ENCODE data around the gene SLC4A9.

Gene SLC4A9

DNA sequence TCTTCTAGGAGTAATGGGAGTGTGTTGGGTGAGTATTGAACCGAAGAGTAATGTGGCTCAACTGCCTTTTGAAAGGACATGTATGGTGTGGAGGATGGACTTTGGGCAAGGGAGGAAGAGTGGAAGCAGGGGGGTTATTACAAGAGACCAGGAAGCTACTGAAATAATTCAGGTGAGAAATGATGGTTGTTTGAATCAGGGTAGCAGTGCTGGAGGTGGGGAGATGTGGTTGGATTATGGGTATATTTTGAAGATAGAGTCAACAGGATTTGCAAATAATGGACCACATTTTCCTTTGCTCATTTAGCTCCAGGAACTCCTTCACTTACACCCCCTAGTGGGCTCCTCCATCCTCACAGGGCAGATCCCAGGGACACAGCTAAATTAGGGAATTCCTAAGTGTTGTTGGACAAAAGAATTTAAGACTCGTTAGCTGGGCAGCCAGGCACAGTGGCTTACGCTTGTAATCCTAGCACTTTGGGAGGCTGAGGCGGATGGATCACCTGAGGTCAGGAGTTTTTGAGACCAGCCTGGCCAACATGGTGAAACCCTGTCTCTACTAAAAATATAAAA lies 1.2 kb upstream of the SLC4A9 start:
- H3K9me3 ChIP-seq (ENCODE audit: control insufficient read depth in 5 of 5, low read length in 5 of 5), result no peaks in the 10 kb centered on the region
- H3K9ac ChIP-seq (ENCODE audit: low read length in 5 of 5), result no peak overlapping the region
- H3K27me3 ChIP-seq (ENCODE audit: control insufficient read depth in 5 of 5, insufficient read depth in 4 of 5, low read length in 5 of 5), result peaks cover 0 to 4% (median 0%) of the 10 kb centered on the region in 5 donors
- no peak overlapping the region for H3K27ac ChIP-seq (ENCODE audit: low read depth, low read length)
- no peaks in the 10 kb centered on the region for H3K36me3 ChIP-seq (ENCODE audit: control insufficient read depth in 5 of 5, insufficient read depth in 5 of 5, low read length in 5 of 5)
- no peak overlapping the region for H3K4me3 ChIP-seq (ENCODE audit: low read depth in 1 of 5, low read length in 5 of 5)
- peaks cover 0 to 17% (median 12%) of the 10 kb centered on the region in 5 donors for H3K4me1 ChIP-seq (ENCODE audit: control insufficient read depth in 5 of 5, insufficient read depth in 5 of 5, low read length in 5 of 5)

DNA sequence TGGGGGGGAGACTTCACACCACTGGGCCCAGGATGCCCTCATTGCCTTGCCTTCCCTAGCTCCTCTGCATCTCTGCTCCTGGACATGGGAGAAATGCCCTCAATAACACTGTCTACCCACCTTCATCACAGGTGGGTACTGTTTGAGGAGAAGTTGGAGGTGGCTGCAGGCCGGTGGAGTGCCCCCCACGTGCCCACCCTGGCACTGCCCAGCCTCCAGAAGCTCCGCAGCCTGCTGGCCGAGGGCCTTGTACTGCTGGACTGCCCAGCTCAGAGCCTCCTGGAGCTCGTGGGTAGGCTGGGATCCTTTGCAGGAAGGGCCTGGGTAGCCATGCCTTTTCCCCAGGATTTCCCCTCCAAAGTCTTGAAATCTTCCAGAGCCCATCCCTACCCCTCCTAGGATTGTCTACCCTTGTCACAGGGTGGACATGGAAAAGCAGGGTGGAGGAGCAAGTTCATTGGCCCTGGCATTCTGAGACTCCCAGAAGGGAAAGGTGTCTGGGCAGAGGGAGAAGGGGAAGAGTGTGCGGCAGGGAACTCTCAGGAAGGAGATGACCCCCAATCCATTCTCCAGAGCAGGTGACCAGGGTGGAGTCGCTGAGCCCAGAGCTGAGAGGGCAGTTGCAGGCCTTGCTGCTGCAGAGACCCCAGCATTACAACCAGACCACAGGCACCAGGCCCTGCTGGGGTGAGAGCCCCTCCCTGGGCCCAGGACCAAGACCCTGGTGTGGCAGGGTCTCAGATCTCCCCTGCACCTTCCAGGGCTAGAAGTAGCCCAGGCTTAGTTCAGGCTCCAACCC lies 886 bp downstream of the SLC4A9 start:
- no peaks in the 10 kb centered on the region for H3K36me3 ChIP-seq (ENCODE audit: control insufficient read depth in 5 of 5, insufficient read depth in 5 of 5, low read length in 5 of 5)
- no peak overlapping the region for H3K27ac ChIP-seq (ENCODE audit: low read depth, low read length)
- H3K9ac ChIP-seq (ENCODE audit: low read length in 5 of 5), result no peak overlapping the region
- no peak overlapping the region for H3K4me3 ChIP-seq (ENCODE audit: low read depth in 1 of 5, low read length in 5 of 5)
- peaks cover 0 to 4% (median 0%) of the 10 kb centered on the region in 5 donors for H3K27me3 ChIP-seq (ENCODE audit: control insufficient read depth in 5 of 5, insufficient read depth in 4 of 5, low read length in 5 of 5)
- H3K4me1 ChIP-seq (ENCODE audit: control insufficient read depth in 5 of 5, insufficient read depth in 5 of 5, low read length in 5 of 5), result peaks cover 0 to 17% (median 12%) of the 10 kb centered on the region in 5 donors
- H3K9me3 ChIP-seq (ENCODE audit: control insufficient read depth in 5 of 5, low read length in 5 of 5), result no peaks in the 10 kb centered on the region

DNA sequence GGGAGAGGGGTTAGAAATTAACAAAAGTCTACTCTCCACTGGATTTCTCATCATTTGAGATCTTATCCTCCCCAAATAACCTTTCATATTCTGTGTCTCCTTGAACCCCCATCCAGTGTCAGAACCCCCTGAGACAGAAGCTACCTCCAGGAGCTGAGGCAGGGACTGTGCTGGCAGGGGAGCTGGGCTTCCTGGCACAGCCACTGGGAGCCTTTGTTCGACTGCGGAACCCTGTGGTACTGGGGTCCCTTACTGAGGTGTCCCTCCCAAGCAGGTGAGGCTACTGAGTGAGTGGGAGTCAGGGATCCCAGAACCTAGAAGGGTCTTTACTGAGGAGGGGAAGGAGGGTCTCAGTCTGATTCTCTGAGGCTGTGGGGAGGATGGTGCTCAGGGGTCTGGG lies 1.9 kb downstream of the SLC4A9 start:
- peaks cover 0 to 4% (median 0%) of the 10 kb centered on the region in 5 donors for H3K27me3 ChIP-seq (ENCODE audit: control insufficient read depth in 5 of 5, insufficient read depth in 4 of 5, low read length in 5 of 5)
- H3K4me1 ChIP-seq (ENCODE audit: control insufficient read depth in 5 of 5, insufficient read depth in 5 of 5, low read length in 5 of 5), result peaks cover 0 to 17% (median 12%) of the 10 kb centered on the region in 5 donors
- H3K27ac ChIP-seq (ENCODE audit: low read depth, low read length), result no peak overlapping the region
- no peak overlapping the region for H3K4me3 ChIP-seq (ENCODE audit: low read depth in 1 of 5, low read length in 5 of 5)
- H3K9ac ChIP-seq (ENCODE audit: low read length in 5 of 5), result no peak overlapping the region
- no peaks in the 10 kb centered on the region for H3K9me3 ChIP-seq (ENCODE audit: control insufficient read depth in 5 of 5, low read length in 5 of 5)
- H3K36me3 ChIP-seq (ENCODE audit: control insufficient read depth in 5 of 5, insufficient read depth in 5 of 5, low read length in 5 of 5), result no peaks in the 10 kb centered on the region

DNA sequence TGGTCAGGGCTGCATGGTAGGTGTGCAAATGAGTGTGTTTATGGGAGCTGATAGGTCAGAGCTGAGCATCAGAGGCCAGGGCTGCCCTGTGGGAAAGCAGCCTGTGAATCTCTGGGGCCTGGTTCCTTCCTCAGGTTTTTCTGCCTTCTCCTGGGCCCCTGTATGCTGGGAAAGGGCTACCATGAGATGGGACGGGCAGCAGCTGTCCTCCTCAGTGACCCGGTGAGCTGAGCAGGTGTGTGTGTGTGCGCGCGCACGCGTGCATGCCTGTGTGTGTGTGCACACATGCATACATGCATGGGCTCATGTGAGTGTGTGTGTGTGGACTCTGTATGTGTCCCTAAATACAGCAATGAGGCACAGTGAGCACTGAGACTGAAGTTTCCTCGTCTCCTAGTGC lies 2.3 kb downstream of the SLC4A9 start:
- no peaks in the 10 kb centered on the region for H3K9me3 ChIP-seq (ENCODE audit: control insufficient read depth in 5 of 5, low read length in 5 of 5)
- no peaks in the 10 kb centered on the region for H3K36me3 ChIP-seq (ENCODE audit: control insufficient read depth in 5 of 5, insufficient read depth in 5 of 5, low read length in 5 of 5)
- no peak overlapping the region for H3K27ac ChIP-seq (ENCODE audit: low read depth, low read length)
- peaks cover 0 to 14% (median 10%) of the 10 kb centered on the region in 5 donors for H3K4me1 ChIP-seq (ENCODE audit: control insufficient read depth in 5 of 5, insufficient read depth in 5 of 5, low read length in 5 of 5)
- peaks cover 0 to 4% (median 0%) of the 10 kb centered on the region in 5 donors for H3K27me3 ChIP-seq (ENCODE audit: control insufficient read depth in 5 of 5, insufficient read depth in 4 of 5, low read length in 5 of 5)
- no peak overlapping the region for H3K4me3 ChIP-seq (ENCODE audit: low read depth in 1 of 5, low read length in 5 of 5)
- no peak overlapping the region for H3K9ac ChIP-seq (ENCODE audit: low read length in 5 of 5)

DNA sequence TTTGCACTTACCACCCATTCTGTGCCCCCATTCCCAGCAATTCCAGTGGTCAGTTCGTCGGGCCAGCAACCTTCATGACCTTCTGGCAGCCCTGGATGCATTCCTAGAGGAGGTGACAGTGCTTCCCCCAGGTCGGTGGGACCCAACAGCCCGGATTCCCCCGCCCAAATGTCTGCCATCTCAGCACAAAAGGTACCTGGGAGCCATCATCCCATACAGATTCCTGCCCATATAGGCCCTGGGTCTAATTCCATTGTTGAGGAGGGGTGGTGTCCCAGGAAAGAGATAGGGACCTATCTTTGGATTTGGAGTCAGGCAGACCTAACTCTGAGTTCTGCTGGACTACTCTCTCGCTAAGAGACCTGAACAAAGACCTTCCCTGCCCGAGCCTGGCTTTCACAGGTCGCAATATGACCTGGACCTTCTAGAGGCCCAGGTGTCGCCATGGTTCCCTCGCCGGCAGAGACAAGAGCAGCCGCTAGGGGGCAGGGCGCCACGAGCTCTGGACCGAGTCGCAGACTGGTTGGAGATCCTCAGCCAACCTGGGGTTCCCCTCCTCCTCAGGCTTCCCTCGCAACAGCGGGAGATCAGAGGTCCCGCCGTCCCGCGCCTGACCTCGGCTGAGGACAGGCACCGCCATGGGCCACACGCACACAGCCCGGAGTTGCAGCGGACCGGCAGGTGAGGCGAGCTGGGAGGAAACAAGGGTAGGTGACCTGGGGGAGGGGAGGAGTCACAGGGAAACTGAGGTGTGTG lies 3.1 kb downstream of the SLC4A9 start:
- no peak overlapping the region for H3K27ac ChIP-seq (ENCODE audit: low read depth, low read length)
- H3K36me3 ChIP-seq (ENCODE audit: control insufficient read depth in 5 of 5, insufficient read depth in 5 of 5, low read length in 5 of 5), result no peaks in the 10 kb centered on the region
- H3K9me3 ChIP-seq (ENCODE audit: control insufficient read depth in 5 of 5, low read length in 5 of 5), result no peaks in the 10 kb centered on the region
- peaks cover 0 to 7% (median 4%) of the 10 kb centered on the region in 5 donors for H3K4me1 ChIP-seq (ENCODE audit: control insufficient read depth in 5 of 5, insufficient read depth in 5 of 5, low read length in 5 of 5)
- H3K27me3 ChIP-seq (ENCODE audit: control insufficient read depth in 5 of 5, insufficient read depth in 4 of 5, low read length in 5 of 5), result peaks cover 0 to 4% (median 0%) of the 10 kb centered on the region in 5 donors
- H3K4me3 ChIP-seq (ENCODE audit: low read depth in 1 of 5, low read length in 5 of 5), result peak overlapping the region in 4 of 5 donors; percentile 36 to 57 (median 50)
- peak overlapping the region in 1 of 5 donors; percentile 12 for H3K9ac ChIP-seq (ENCODE audit: low read length in 5 of 5)

DNA sequence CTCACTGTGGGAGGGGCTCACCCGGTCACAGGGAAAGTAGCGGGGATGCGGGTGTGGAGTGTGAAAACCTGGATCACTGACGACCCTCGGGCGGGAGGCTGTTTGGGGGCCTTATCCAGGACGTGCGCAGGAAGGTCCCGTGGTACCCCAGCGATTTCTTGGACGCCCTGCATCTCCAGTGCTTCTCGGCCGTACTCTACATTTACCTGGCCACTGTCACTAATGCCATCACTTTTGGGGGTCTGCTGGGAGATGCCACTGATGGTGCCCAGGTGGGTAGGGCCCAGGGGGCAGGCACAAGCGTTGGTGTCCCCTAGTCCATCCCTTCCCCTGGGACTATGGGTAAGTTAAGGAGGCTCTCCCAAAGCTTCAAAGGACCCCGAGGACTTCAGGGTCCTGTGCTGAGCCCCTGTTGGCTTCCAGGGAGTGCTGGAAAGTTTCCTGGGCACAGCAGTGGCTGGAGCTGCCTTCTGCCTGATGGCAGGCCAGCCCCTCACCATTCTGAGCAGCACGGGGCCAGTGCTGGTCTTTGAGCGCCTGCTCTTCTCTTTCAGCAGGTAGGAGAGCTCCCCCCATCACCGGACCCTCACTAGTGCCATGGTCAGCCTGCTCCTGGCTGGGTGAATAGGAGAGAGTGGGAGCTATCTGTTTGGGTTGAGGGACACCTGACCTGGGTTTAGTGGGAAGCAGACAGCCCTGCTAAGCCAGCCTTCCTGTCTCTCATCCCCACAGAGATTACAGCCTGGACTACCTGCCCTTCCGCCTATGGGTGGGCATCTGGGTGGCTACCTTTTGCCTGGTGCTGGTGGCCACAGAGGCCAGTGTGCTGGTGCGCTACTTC lies 3.9 kb downstream of the SLC4A9 start:
- no peaks in the 10 kb centered on the region for H3K9me3 ChIP-seq (ENCODE audit: control insufficient read depth in 5 of 5, low read length in 5 of 5)
- no peak overlapping the region for H3K27ac ChIP-seq (ENCODE audit: low read depth, low read length)
- H3K27me3 ChIP-seq (ENCODE audit: control insufficient read depth in 5 of 5, insufficient read depth in 4 of 5, low read length in 5 of 5), result peaks cover 0 to 4% (median 0%) of the 10 kb centered on the region in 5 donors
- H3K36me3 ChIP-seq (ENCODE audit: control insufficient read depth in 5 of 5, insufficient read depth in 5 of 5, low read length in 5 of 5), result no peaks in the 10 kb centered on the region
- peak overlapping the region in 4 of 5 donors; percentile 36 to 57 (median 50) for H3K4me3 ChIP-seq (ENCODE audit: low read depth in 1 of 5, low read length in 5 of 5)
- peak overlapping the region in 1 of 5 donors; percentile 12 for H3K9ac ChIP-seq (ENCODE audit: low read length in 5 of 5)
- peaks cover 0 to 9% (median 7%) of the 10 kb centered on the region in 5 donors for H3K4me1 ChIP-seq (ENCODE audit: control insufficient read depth in 5 of 5, insufficient read depth in 5 of 5, low read length in 5 of 5)

DNA sequence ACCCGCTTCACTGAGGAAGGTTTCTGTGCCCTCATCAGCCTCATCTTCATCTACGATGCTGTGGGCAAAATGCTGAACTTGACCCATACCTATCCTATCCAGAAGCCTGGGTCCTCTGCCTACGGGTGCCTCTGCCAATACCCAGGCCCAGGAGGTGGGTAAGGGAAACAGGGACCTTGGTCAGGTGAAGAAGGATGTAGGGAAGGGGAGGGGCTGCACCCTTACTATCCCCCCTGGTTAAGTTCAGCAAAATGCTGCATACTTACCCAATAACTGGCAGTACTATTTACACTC lies 4.4 kb downstream of the SLC4A9 start:
- Histone ChIP-seq H3K4me3 (ENCODE audit: low read depth in 1 of 5, low read length in 5 of 5) (no peak overlapping the region), H3K9me3 (ENCODE audit: control insufficient read depth in 5 of 5, low read length in 5 of 5) (no peaks in the 10 kb centered on the region), H3K27me3 (ENCODE audit: control insufficient read depth in 5 of 5, insufficient read depth in 4 of 5, low read length in 5 of 5) (peaks cover 0 to 4% (median 0%) of the 10 kb centered on the region in 5 donors), H3K4me1 (ENCODE audit: control insufficient read depth in 5 of 5, insufficient read depth in 5 of 5, low read length in 5 of 5) (peaks cover 0 to 14% (median 13%) of the 10 kb centered on the region in 5 donors), H3K9ac (ENCODE audit: low read length in 5 of 5) (no peak overlapping the region), H3K27ac (ENCODE audit: low read depth, low read length) (no peak overlapping the region), H3K36me3 (ENCODE audit: control insufficient read depth in 5 of 5, insufficient read depth in 5 of 5, low read length in 5 of 5) (no peaks in the 10 kb centered on the region)

DNA sequence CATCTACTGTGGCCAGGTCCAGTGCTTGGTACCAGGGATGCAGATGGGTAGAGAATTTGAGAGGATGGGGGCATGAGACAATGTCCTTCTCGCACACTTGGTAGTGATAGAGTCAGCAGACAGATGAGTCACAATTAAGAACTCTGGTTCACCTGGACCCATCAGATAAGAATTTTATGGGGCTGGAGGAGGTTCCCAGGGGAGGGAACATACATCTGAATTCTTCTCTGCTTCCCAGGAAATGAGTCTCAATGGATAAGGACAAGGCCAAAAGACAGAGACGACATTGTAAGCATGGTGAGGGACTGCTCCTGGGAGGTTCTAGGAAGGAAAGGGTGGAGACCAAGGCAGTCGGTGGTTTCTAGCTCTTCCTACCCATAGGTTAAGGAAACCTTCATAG lies 5.3 kb downstream of the SLC4A9 start:
- H3K9ac ChIP-seq (ENCODE audit: low read length in 5 of 5), result no peak overlapping the region
- peaks cover 0 to 17% (median 13%) of the 10 kb centered on the region in 5 donors for H3K4me1 ChIP-seq (ENCODE audit: control insufficient read depth in 5 of 5, insufficient read depth in 5 of 5, low read length in 5 of 5)
- peaks cover 0 to 4% (median 0%) of the 10 kb centered on the region in 5 donors for H3K27me3 ChIP-seq (ENCODE audit: control insufficient read depth in 5 of 5, insufficient read depth in 4 of 5, low read length in 5 of 5)
- H3K9me3 ChIP-seq (ENCODE audit: control insufficient read depth in 5 of 5, low read length in 5 of 5), result no peaks in the 10 kb centered on the region
- H3K4me3 ChIP-seq (ENCODE audit: low read depth in 1 of 5, low read length in 5 of 5), result no peak overlapping the region
- H3K36me3 ChIP-seq (ENCODE audit: control insufficient read depth in 5 of 5, insufficient read depth in 5 of 5, low read length in 5 of 5), result no peaks in the 10 kb centered on the region
- no peak overlapping the region for H3K27ac ChIP-seq (ENCODE audit: low read depth, low read length)

DNA sequence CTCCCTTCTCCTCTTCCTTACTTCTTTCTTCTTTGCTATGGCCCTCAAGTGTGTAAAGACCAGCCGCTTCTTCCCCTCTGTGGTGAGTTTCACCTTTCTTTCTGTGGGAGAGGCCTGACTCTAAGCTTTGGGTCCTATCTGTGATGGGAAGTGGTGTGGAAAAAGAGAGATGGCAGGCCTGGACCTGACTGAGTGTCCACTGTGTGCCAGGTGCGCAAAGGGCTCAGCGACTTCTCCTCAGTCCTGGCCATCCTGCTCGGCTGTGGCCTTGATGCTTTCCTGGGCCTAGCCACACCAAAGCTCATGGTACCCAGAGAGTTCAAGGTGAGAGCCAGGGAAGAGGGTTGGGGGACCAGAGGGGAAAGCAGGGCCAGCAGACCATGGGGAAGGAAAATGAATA lies 5.9 kb downstream of the SLC4A9 start:
- Histone ChIP-seq H3K9ac (ENCODE audit: low read length in 5 of 5) (no peak overlapping the region), H3K27ac (ENCODE audit: low read depth, low read length) (no peak overlapping the region), H3K4me1 (ENCODE audit: control insufficient read depth in 5 of 5, insufficient read depth in 5 of 5, low read length in 5 of 5) (peaks cover 0 to 17% (median 13%) of the 10 kb centered on the region in 5 donors), H3K4me3 (ENCODE audit: low read depth in 1 of 5, low read length in 5 of 5) (no peak overlapping the region), H3K27me3 (ENCODE audit: control insufficient read depth in 5 of 5, insufficient read depth in 4 of 5, low read length in 5 of 5) (peaks cover 0 to 4% (median 0%) of the 10 kb centered on the region in 5 donors), H3K36me3 (ENCODE audit: control insufficient read depth in 5 of 5, insufficient read depth in 5 of 5, low read length in 5 of 5) (no peaks in the 10 kb centered on the region), H3K9me3 (ENCODE audit: control insufficient read depth in 5 of 5, low read length in 5 of 5) (no peaks in the 10 kb centered on the region)

All from subcutaneous abdominal adipose tissue (tissue), 5 donors.